HK-2 (cell line): Measurements from ENCODE around the gene ROBO2.

ENCODE experiments used
- DNase-seq: peaks from one replicate; pipeline ENCODE4 v3.0.0-alpha.2; 2018; ENCODE audit not compliant: unreplicated experiment

ROBO2 gene, protein sequence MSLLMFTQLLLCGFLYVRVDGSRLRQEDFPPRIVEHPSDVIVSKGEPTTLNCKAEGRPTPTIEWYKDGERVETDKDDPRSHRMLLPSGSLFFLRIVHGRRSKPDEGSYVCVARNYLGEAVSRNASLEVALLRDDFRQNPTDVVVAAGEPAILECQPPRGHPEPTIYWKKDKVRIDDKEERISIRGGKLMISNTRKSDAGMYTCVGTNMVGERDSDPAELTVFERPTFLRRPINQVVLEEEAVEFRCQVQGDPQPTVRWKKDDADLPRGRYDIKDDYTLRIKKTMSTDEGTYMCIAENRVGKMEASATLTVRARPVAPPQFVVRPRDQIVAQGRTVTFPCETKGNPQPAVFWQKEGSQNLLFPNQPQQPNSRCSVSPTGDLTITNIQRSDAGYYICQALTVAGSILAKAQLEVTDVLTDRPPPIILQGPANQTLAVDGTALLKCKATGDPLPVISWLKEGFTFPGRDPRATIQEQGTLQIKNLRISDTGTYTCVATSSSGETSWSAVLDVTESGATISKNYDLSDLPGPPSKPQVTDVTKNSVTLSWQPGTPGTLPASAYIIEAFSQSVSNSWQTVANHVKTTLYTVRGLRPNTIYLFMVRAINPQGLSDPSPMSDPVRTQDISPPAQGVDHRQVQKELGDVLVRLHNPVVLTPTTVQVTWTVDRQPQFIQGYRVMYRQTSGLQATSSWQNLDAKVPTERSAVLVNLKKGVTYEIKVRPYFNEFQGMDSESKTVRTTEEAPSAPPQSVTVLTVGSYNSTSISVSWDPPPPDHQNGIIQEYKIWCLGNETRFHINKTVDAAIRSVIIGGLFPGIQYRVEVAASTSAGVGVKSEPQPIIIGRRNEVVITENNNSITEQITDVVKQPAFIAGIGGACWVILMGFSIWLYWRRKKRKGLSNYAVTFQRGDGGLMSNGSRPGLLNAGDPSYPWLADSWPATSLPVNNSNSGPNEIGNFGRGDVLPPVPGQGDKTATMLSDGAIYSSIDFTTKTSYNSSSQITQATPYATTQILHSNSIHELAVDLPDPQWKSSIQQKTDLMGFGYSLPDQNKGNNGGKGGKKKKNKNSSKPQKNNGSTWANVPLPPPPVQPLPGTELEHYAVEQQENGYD (N-terminal part only)

DNA sequence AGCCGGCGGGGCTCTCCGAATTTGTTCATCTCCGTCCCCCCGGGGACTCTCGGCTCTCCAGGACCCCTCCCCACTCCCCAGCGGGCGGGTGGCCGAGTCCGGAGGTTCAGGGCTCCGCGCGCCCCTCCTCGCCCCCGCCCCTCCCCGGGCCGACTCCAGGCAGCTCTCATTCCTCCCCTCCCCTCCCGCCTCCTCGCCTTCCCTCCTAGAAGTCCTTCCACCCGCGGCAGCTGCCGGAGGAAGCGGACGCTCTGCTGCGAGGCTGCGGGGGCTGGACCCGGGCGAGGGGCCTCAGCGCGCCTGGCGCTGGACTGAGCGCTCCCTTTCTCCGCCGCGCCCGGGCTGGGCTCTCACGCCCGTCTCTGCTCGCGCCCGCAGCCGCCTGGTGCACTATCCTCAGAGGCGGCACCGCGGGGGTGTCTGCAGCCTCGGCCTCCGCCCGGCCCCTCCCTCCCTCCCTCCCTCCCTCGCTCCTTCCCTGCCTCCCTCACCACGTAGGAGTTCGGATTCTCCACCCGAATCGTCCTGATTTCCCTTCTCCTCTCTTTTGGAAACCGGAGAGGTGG is at the start of gene ROBO2:
Gene ROBO2, plus strand, starts transcription at position 494 of the 566 bp plus-strand sequence. CDS start 687 bp downstream, outside the sequence.
- peak; percentile 49 for DNase-seq

DNA sequence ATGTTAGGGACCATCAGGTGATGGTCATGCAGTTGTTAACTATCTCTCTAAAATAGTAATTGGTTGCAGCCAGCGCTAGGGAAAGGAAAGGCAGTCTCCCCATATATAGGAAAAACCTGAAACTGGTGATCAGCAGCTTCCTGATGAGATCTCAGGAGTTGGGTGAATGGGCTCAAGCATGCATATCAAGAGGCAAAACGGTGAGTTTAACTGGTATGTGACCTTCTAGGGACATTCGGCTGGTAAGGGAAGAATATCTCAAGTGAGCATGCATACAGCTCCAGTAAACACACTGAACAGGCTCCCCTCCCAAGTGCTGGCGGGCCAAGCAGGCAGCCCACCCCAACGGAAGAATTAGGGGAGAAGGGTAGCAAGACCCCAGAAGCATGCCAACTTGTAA is 49.3 kb upstream of the ROBO2 start:
- DNase-seq: no peak

DNA sequence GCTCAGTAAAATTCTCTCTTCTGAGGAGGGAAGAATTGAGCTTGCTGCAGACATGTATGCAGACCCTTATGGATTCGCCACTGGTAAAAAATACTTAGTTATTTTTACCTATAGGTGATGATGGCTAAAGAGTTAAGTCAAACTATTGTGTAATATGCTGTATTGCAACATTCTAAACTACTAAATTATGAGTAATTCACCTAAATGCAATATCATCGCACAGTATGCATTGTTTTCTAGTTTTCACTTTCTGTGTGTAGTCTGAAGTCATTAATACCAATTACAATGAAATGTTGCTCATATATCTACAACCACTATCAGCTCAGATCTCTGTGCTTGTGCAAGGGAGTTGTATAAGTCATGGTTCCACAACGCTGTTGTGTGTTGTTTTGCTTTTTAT is 48.7 kb upstream of the ROBO2 start:
- DNase-seq: no peak

DNA sequence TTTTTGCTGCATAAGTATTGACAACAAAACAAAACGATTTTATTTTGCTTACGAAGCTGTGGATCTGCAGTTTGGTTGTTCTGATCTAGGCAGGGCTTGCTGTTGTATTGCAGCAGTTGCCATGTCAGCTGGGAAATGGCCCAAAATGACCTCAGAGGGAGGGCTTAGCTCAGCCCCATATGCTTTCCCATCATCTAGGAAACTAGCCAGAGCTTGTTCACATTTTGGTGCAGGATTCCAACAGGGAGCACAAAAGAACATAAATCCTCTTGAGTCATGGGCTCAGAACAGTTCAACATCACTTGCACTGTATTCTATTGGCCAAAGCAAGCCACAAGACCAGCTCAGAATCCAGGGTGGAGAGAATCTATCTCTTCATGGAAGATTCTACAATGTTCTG is 42.2 kb upstream of the ROBO2 start:
- no peak for DNase-seq

DNA sequence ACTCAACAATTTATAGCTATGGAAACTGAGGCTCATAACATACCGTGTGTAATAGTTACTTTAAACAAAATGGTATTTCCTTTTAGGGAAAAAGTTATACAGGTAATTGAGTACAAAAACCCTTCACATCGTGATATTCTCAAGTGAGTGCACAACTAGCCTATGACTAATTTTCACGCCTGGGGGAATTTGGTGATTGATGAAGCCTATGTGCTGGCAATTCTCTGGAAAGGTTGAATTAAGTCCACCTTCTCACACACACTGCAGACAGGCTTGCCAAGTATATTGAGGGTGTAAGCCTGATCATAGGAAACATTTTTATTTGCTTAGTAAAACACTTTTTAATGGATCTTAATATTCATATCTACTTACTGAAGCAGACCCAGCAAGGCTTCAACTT is 41.3 kb upstream of the ROBO2 start:
- no peak for DNase-seq

DNA sequence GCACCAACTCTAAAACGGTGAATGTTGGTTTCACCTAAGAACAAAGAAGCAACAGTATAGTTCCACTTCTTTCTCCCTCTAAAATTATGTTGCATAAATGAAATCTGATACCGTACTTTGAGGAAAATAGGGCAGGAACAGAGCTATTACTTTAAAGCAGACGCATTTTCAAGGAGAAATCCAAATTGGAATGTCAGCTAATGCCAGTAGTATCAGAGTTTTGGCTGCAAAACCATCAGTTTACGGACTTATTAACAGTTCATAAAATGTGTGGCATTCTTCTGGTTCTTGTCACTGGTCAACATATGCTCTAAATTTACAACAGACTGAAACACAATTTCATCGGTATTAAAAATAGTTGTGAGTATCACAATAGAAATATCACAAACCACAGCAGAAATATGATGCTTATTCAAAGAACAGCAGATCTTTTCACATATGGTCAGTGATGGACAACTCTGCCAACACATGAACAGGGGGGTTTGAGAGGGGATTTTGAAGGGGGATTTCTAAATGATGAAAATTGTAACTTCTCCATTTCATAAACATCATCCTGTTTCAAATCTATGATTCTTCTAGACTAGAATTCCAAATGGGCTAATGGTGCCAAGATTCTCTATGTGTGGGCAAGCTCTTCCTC is 38.7 kb upstream of the ROBO2 start:
- DNase-seq: no peak

DNA sequence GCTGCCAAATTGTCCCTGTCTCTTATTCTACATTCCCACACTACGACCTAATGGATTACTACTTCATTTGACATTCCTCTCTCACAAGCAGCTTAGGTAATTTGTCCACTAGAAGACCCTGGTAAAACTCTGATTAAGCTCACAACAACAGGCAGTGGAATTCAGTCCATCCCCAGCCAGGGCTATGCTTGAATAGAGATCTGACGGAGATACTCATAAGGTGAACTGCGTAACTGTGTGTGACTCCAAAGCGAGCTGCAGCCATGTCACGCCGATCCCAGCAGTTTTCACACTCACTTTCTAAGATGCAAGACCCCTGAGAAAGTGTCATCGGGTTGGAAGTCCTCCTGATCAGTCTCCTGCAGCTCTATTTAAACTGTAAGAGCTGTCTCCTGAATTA is 25.7 kb upstream of the ROBO2 start:
- no peak for DNase-seq

DNA sequence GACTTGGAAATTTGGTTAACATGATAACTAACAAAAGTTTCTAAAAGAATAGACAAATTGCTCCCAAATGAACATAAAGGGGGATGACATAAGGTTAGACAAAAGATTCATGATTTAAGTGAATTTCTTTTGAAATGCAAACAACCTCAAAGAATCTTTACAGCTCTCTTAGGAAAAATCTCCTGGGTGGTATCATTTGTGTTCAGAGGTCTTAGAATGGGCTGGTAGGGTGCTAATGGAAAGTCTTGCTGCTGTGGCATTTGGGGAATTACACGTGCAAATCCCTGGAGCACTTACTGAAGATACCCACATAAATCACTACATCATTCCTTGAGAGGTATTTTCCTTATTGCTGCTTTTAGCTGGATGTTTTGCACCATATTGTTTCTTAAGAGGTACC is 14.4 kb upstream of the ROBO2 start:
- no peak for DNase-seq

DNA sequence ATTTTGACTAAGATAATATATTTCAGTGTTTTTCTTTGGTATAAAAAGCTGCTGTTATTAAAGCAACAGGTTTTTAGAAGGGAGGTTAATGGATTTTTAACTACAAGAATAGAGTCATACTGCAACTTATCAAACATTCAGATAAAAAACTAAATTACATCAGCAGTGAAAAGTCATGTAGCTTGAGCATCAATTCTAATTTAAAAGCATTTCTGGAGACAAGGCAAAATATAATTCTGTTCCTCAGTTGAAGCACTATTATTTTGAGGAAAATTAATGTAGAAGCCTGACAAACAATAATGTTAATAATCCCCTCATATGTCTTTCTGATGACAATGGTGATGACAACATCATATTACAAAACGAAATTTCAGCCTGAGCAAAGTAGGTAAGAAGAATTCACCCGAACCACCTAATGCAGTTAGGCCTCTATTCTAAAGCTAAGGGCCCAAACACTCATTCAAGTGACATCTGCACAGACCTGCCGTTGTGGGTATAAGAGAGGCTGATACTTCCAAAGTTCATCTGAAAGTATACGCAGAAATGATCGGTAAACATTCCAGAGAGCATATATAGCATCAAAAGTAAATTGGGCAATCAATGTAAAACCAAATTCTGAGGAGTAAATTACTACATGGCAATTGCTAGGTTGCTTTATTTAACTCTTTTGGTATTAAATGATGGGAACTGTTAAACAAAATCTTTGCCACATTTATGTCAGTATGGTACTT is 12.8 kb upstream of the ROBO2 start:
- no peak for DNase-seq

DNA sequence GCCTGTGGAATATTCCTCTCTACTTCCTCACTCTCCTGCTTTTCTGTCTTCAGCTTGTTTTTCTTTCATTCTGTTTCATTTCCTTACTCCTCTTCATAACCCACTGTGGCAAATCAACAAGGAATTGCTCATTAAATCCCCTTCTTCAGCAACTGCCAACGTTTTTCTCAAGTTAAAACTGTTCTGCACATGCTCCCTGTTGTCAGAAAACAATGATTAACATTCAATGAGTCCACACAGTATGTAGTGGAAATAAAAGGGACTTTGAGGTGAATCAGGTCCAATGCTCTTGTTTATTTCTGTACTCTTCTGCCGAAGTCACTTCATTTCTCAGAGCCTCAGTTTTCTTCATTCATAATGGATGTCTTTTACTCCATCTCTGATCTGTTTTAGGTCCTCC is 11.9 kb upstream of the ROBO2 start:
- no peak for DNase-seq

DNA sequence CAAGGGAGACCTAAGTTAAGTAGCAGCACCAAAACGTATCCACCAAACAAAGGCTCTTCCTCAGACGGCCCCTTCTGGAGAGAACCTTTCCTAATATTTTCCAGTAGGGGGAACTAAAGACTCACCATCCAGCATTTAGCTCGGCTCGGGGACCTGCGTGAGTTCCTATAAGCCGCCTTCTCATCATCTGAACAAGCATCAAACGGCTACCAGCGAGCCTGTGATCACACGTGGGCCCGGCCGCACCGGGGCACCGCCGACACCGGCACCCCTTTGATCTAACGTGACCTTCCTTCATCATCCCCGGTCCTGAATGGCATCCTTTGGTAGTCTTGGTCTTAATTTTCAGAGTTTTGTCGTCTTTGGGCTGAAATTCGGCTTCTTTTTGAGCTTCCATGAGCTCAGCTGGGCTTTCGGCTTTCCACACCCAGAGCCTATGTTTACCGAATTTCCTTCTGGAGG is 1.4 kb upstream of the ROBO2 start:
- peak; percentile 63 for DNase-seq

DNA sequence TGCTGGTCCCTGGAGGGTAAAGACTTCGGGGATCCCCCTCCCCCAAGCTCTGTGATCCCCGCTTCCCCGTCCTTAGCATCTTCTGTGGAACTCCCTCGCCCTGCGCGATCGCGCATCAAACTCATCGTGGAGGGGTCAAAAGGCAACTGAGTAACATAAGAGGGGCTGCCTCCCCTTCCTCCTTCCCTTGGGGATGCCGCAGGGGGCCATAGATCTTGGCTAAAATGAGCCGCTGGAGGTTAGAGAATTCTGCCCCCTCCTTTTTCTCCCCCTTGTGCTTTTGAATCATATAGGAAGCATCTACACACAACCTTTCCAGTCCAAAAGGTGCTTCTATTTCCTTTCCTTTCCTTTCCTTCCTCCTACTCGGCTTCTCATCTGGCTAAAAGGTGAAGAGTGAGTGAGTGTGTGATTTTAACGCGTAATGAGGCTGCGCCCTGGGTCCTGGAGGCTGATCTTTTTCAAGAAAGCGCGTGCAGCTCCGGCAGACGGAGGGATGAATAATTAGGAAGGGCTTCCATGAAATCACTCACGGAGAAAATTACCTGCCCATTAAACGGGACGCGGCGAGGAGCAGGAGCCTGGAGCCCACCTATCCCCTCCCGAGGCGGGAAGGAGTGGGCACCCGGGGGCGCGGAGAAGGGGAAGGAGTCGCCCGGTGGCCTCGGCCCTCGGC is 831 bp upstream of the ROBO2 start:
- DNase-seq: peak; percentile 27

DNA sequence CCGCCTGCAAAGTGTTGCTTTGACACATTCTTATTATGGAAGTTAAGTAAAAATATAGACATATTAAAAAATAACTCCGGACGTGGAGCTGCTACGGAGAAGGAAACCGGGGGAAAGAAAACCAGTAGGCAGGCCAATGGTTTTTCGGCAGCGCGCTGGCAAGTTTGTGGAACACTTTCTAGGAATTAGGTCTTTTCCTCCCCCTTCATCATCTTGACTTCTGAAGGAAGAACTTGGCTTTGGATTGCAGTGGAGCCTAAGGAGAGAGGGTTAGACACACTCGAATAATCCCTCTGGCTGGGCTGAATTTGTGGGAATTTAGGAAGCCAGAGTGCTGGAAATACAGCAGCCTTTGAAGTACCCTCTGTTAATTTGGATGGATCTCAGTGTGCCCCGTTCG is 317 bp downstream of the ROBO2 start:
- no peak for DNase-seq

DNA sequence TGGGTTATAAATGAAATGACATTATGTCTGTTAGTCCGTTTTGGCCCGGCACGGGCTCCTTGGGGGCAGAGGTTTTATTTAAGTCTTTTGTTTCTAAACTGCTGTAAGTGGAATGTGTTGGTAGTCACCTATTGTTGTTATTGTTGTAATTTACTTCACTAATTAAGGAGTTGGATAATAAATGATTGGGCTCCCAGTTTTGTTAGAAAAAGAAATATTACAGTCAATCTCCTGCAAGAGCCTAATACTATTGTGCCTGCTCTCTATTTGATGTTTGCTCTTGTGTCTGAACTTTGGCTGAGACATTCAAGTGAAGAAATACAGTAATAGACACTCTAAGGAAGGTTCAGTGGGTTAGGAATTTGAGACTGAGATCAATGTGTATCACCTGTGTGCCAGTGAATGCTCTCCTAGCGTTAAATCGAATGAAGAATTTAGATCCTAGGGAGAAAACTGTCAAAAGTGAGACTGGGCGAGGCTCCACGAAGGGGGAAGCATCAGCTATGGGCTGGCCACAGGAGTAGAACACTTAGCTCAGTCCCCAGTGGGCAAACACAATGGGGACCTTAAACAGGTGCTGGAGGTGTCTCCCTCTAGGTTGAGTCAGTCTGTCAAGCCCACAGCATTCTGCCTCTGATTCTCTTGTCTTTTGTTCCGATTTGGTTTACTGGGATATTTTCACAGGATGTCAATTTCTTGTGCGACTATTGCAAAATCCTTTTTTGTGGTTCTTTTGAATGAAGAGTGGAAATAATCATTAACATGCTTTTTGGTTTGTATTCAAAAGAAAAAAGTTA is 1.2 kb downstream of the ROBO2 start:
- no peak for DNase-seq

DNA sequence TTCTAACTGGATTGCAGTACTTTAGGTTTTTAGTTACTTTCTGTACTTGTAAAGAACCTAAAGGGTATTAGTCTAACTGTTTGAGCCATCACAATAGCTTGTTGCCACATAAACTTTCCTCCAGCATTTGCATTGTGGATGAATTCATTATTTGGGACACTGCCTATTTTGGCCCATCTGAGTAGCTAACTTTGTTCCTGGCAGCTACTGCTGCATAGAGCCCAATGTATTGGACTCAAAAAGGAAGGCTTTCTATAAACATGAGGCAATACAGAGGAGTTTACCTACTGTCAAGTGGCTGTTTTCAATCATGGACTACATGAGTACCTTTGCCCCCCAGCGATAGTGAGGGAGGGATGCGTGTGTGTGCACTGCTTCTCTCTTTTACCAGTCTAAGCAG is 1.9 kb downstream of the ROBO2 start:
- no peak for DNase-seq

DNA sequence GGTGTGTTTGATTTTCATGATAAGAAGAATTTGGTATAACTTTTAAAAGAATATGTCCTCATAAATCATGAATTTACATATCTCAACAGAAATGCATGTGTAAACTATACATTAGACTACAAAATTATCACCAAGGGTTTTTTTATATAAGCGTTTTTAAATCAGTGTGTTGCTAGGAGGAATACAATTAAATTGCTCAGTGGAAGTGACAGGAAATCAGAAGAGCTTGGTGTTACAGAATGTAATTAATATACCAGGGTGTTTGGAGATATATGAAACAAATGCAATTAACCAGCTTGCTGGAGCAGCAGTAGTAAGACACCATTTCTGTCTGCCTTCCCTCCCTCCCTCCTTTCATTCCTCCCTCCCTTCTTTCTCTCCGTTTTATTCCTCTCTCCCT is 2.4 kb downstream of the ROBO2 start:
- no peak for DNase-seq

DNA sequence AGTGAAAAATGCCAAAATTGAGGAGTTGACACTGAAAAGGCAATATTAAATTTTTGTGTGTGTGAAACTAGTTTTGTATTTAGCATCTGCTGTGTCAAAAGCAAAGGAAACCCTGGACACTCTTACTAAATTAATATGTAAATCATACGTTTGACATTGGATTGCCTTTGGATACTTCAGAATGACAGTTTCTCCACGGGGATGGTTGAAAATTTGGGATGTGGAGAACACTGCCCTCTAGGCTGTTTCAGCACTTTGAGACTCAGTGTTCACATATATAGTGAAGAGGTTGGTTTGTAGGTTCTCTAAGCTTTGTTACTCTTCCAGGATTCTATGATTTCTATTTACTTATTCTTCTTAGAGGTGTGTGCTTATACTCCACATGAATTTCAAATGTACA is 3.0 kb downstream of the ROBO2 start:
- DNase-seq: no peak

DNA sequence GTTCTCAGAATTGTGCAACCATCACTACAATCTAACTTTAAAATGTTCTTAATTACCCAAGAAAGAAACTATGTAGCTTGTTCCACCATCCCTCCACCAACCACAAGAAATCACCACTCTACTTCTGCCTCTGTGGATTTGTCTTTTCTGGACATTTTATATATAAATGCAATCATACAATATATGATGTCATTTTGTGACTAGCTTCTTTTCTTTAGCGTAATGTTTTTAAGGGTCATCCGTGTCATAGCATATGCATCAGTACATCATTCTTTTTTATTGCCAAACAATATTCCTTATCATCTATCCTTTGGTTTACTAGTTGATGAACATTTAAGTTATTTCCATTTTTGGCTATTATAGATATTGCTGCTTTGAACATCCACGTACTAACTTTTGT is 5.8 kb downstream of the ROBO2 start:
- DNase-seq: no peak

DNA sequence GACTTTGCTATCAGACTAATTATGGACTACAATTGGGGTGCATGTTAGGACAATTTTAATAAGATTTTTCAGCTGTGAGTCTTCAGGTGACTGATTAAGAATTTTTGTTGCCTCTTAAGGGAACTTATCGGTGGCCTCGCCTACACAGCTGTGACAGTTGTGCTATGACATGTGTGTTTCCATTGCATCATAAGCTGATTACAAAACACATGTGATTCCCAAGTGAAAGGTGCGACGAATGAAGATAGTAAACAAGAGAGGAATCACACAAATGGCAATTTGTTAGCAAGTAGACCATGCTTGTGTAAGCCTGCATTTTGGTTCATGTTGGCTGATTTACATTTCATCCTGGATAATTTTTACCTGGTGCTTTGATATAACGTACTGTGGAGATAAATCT is 8.3 kb downstream of the ROBO2 start:
- DNase-seq: no peak

DNA sequence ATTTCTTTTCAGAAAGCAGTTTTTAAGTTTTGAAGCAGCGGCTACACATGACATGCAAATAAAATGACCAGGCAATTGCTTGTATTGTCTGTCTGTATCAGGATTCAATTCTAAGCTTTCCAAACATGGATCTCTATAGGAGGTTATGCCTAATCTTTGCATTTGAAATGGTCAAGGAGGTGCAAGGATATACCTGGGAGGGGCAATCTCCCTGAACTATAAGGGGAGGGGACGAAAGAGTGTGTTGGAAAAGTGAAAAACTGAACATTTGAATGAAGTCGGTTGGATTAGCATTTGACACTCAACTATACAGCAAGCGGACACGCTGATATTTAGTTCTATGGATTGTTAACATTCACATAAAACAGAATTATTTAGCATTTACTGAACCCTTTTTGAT is 11.7 kb downstream of the ROBO2 start:
- DNase-seq: no peak
